Measurements from ENCODE around the gene TOM1L2.

DNA sequence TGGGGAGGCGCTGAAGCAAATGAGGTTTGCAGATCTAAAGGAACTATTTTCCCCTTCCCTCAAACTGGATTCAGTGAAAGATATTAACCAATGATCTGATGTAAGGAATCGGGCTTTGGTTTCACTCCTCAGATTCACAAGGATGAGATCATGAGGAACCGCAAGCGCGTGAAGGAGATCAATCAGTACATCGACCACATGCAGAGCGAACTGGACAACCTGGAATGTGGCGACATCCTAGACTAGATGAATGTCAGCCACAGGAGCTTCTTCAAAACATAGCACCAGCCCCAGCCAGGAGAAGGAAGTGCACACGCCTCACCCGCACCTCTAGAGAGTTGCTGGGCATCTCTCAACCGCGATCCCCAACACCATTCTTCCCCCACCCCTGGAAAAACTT lies 44.2 kb upstream of the TOM1L2 start:
- TF ChIP-seq, protein P1, sequence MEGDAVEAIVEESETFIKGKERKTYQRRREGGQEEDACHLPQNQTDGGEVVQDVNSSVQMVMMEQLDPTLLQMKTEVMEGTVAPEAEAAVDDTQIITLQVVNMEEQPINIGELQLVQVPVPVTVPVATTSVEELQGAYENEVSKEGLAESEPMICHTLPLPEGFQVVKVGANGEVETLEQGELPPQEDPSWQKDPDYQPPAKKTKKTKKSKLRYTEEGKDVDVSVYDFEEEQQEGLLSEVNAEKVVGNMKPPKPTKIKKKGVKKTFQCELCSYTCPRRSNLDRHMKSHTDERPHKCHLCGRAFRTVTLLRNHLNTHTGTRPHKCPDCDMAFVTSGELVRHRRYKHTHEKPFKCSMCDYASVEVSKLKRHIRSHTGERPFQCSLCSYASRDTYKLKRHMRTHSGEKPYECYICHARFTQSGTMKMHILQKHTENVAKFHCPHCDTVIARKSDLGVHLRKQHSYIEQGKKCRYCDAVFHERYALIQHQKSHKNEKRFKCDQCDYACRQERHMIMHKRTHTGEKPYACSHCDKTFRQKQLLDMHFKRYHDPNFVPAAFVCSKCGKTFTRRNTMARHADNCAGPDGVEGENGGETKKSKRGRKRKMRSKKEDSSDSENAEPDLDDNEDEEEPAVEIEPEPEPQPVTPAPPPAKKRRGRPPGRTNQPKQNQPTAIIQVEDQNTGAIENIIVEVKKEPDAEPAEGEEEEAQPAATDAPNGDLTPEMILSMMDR (conservative IDR thresholded peaks at IDR 0.05 in 1 of 2, IDR thresholded peaks at IDR 0.05 in 1 of 2; ENCODE audit: low read depth in 1 of 2, low read length in 2 of 2) = no peak
- TF ChIP-seq EZH2 (IDR thresholded peaks at IDR 0.05; ENCODE audit: low read length, missing control alignments) = no peak

Data from fibroblast of lung (primary cell).